Activated T-cell treated with anti-CD3 and anti-CD28 coated beads, Interleukin-2, amount 50 U/mL, for 48 hours (primary cell): ENCODE results near the gene GRIA3.
"Not testable (repeated sequence)": the region's sequence is repeated elsewhere in the genome, so short reads cannot be mapped to it uniquely, and the experiment has no call there.

Experiments
- DNase-seq, 2 experiments: peaks; one replicate each; pipeline ENCODE4 v3.0.0-alpha.2; 2020

Gene GRIA3

GRCh38 chrX:123476611-123477219 is 292.6 kb downstream of the GRIA3 start:
- no peak for DNase-seq

GRCh38 chrX:123477673-123478072 is 293.6 kb downstream of the GRIA3 start:
- no peak for DNase-seq

DNA sequence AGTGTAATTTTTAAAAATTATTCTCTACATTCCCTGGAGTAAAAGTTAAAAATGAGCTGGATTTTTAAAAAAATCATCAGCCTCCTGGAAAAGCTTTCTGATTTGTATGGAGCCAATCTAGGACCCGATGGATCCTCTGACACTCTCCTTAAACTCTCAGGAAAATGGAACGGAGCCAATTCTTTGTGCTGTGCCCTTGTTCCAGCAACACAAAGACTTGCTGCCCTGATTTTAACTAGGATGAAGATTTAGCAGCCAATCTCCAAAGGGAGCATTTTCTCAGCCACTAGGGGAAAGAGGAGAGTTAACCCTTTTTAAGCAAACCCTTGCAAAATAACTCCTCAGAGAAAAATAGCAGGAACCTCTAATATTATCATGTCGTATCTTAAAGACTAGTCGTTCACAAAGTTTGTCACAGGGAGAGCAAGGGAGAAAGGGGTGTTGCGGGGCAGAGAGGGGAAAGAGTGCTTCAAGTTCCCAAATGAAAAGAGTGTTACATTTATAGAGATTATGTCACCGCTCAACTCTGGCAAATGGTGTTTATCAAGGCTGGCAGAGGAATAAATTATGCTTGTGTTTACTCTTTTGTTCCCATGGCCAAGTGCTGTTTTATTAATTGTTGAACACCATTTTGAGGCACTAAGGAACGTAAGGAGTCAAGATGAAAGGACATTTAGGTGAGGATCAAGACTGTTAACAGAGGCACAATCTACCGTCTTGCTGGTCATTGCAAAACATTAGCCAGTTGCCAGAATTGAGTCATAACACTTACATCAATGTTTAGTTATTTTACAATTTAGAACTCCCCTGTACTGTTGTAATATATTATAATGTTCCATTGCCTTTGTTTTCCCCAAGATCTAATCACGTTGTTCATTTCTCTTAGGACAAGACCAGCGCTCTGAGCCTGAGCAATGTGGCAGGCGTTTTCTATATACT is 298.1 kb downstream of the GRIA3 start:
- DNase-seq, result no peak

GRCh38 chrX:123486297-123486696 is 302.2 kb downstream of the GRIA3 start:
- no peak for DNase-seq

DNA sequence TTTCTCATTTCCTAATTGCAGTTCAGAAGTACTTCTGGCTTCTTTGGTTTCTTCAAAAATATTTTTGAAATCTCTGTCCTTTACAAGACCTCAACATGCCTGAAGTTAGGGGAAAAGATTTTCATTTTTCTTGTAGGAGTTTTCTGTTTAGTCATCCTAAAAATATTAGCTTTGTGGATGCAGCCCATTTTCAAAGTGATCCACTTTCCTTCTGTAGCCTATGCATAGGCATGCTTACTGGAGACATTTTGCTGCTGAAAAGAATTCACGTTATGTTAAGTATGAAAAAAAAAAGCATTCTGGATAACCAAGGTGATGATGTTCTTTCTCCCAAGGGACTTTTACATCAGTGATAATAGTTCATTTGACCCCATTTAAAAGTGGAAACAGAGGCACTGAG is 303.2 kb downstream of the GRIA3 start:
- no peak for DNase-seq

- no peak for DNase-seq
Observed at GRCh38 chrX:123487669-123488068, 303.6 kb downstream of the GRIA3 start.

GRCh38 chrX:123489011-123489410 is 304.9 kb downstream of the GRIA3 start:
- DNase-seq, result no peak

GRCh38 chrX:123493857-123494256 is 309.8 kb downstream of the GRIA3 start:
- DNase-seq, result no peak

- no peak for DNase-seq
Observed at GRCh38 chrX:123499787-123500186, 315.7 kb downstream of the GRIA3 start.

DNA sequence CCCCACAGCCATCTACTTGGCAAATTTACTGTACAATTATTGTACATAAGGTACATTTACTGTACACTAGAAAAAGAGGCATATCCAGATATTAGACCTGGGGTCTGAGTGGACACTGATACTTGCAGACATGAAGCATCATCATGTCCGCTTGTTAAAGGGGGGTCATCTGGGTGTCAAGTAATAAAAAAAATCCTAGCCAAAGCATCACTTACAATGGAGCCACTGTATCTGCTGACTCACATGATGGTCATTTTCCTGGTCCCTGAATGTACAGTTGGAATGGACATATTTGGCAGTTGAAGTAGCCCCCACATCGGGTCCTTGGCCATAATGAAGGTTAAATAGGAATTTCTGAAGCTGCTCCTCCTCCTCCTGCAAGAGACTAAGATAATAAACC is 320.0 kb downstream of the GRIA3 start:
- no peak for DNase-seq

DNA sequence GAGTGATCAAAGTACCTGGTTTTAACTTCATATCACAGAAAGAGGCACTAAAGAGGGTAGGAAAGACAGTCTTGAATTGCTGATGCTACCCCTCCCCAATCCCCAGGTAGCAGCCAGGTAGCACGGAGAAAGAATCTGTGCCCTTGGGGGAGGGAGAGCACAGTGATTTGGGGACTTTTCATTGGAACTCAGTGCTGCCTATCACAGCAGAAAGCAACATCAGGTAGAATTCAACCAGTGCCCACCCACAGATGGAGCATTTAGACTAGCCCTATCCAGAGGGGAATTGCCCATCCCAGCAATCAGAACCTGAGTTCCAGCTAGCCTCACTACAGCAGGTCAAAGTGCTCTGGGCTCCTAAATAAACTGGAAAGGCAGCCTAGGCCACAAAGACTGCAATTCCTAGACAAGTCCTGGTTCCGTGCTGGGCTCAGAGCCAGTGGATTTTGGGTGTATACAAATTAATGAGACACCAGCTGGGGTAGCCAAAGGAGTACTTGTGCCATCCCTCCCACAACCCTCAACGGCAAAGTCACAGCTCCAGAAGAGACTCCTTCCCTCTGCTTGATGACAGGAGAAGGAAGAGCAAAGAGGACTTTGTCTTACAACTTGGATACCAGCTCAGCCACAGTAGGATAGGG is 320.7 kb downstream of the GRIA3 start:
- no peak for DNase-seq

DNA sequence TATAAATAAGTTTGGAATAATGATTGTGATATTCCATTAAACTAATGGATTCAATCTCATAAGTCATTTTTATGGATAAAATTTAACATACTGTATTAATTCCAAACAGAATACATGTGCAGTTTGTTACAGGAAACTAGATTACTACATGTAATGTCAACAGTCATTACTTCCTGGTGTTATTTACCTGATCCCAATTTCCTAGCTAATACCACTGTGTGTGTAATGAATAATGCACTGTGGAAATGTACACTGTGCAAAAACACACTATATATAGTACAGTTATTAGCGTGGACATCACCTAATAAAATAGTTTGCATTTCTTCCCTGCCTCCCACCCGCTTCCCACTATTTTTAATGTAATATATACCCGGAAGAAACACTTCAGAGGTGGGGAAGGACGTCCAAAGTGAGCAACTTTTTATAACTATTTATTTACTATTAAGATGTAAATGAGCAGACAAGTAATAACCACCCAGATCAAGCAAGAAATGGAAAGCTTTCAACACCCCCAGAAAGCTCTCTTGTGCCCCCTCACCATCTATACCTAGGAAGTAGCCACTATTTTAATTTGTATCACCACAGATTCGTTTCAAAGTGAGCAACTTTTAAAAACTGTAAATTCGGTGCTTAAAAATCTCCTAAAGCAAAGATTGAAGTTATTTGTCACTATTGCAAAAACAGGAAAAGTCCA is 329.7 kb downstream of the GRIA3 start:
- DNase-seq, result no peak

GRCh38 chrX:123514279-123514640 is 330.2 kb downstream of the GRIA3 start:
- not testable (repeated sequence) for DNase-seq

DNA sequence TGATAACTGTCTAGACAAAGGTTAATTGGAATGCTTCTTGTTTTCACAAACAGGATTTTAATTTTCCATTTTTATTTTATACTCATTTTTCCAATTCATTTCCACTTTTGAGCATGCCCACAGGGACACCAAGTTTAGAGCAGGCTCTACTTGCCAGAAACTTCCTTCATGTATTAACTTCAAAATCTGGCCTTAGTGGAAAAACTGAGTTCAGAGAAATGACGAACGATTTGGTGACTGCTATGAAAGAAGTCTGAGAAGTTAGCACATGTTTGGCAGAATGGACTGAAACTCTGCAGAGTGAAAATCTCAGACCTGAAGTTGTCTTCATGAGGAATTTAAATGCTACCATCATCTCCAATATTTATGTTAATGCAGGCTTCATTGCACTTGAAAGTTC is 334.7 kb downstream of the GRIA3 start:
- no peak for DNase-seq

GRCh38 chrX:123525123-123525725 is 341.1 kb downstream of the GRIA3 start:
- DNase-seq, result no peak

DNA sequence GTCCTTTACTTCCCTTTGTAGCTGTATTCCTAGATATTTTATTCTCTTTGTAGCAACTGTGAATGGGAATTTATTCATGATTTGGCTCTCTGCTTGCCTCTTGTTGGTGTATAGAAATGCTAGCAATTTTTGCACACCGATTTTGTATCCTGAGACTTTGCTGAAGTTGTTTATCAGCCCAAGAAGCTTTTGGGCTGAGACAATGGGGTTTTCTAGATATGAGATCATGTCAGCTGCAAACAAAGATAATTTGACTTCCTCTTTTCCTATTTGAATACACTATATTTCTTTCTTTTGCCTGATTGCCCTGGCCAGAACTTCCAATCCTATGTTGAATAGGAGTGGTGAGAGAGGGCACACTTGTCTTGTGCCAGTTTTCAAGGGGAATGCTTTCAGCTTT is 346.6 kb downstream of the GRIA3 start:
- DNase-seq, result not testable (repeated sequence)
